IPS DF 6.9 (cell line): ENCODE data around the gene ARHGDIA.

Experiments used
- DNase-seq: peaks from one replicate; pipeline ENCODE4 v3.0.0-alpha.2; 2013; ENCODE audit warnings: low read depth, low spot score
- H3K27ac ChIP-seq: one replicate; pipeline ENCODE4 v1.5.1; 2013; ENCODE audit warnings: low read length, control low read depth
- H3K27me3 ChIP-seq: 2 replicates; pipeline ENCODE4 v1.6.1; 2013; ENCODE audit warnings: mild to moderate bottlenecking, low read length; ENCODE audit not compliant: control insufficient read depth, insufficient read depth
- H3K36me3 ChIP-seq: 2 replicates; pipeline ENCODE4 v1.6.1; 2013; ENCODE audit warnings: low read length; ENCODE audit not compliant: control insufficient read depth, insufficient read depth
- H3K4me1 ChIP-seq: 2 replicates; pipeline ENCODE4 v1.6.1; 2013; ENCODE audit warnings: low read length; ENCODE audit not compliant: control insufficient read depth, insufficient read depth
- H3K4me3 ChIP-seq: 2 replicates; pipeline ENCODE4 v1.5.1; 2013; ENCODE audit warnings: mild to moderate bottlenecking, low read length
- H3K9me3 ChIP-seq: 2 replicates; pipeline ENCODE4 v1.6.1; 2013; ENCODE audit warnings: low read length, inconsistent platforms; ENCODE audit not compliant: control insufficient read depth, insufficient read depth
- whole genome bisulfite sequencing: extraction: QIAGEN DNeasy Blood & Tissue Kit; methylation state at CpG from one replicate; pipeline ENCODE4 v1.1.7; 2013; ENCODE audit warnings: mixed read lengths, missing lambda C conversion rate; ENCODE audit not compliant: insufficient read length, insufficient coverage; 5-methylcytosine and 5-hydroxymethylcytosine counted together

ARHGDIA gene

GRCh38 chr17:81885869-81886548, 14.9 kb upstream of the ARHGDIA start:
- H3K27ac ChIP-seq = no peak overlapping the region
- peaks cover 2% of the 10 kb centered on the region; the same call in 1 of the 2 replicates for H3K4me1 ChIP-seq
- H3K9me3 ChIP-seq = no peaks in the 10 kb centered on the region
- H3K4me3 ChIP-seq = no peak overlapping the region
- no CpG with 5 or more reads among the region's 11 CpGs for WGBS
- peaks cover 28% of the 10 kb centered on the region for H3K36me3 ChIP-seq
- no peak for DNase-seq
- H3K27me3 ChIP-seq = no peaks in the 10 kb centered on the region

DNA sequence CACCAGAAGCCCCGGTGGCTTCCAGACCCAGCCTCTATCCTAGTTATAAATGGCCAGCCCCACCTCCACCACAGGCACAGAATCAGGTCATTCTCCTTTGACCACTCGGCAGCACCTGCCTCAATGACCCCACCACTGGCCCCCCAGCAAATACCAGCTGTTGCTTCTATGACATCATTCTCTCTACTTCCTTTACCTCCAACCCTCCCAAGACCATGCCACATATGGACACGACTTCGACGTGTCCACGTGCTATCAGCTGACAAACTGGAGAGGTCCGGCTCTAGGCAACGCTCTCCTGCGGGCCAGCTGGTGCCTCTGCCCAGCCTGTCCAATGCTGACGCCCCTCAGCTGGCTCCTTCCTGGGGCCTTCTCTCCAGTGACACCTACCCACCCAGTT, 14.3 kb upstream of the ARHGDIA start:
- no peak overlapping the region for H3K4me3 ChIP-seq
- DNase-seq = no peak
- WGBS = no CpG with 5 or more reads among the region's 10 CpGs
- peaks cover 28% of the 10 kb centered on the region for H3K36me3 ChIP-seq
- H3K27ac ChIP-seq = no peak overlapping the region
- no peaks in the 10 kb centered on the region for H3K9me3 ChIP-seq
- H3K4me1 ChIP-seq = peaks cover 2% of the 10 kb centered on the region; the same call in 1 of the 2 replicates
- no peaks in the 10 kb centered on the region for H3K27me3 ChIP-seq

DNA sequence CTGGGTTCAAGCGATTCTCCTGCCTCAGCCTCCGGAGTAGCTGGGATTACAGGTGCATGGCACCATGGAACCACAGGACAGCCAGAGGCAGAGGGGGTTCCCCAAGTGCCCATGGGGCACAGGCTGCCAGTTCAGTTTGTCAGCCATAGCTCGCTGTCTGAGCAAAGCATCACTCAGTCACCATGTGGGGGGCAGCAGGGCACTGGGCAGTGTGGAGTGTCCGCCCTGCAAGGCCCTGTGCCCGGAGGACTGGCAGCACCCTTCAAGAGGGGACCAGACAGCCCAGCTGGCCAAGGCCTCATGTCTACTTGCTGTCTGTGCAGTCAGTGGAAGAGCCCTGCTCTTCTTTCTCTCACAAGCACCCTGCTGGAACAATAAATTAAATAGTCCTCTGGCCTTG, 13.8 kb upstream of the ARHGDIA start:
- H3K36me3 ChIP-seq = peaks cover 28% of the 10 kb centered on the region
- no peak overlapping the region for H3K4me3 ChIP-seq
- no peaks in the 10 kb centered on the region for H3K4me1 ChIP-seq
- no peaks in the 10 kb centered on the region for H3K27me3 ChIP-seq
- H3K9me3 ChIP-seq = no peaks in the 10 kb centered on the region
- no peak overlapping the region for H3K27ac ChIP-seq
- DNase-seq = no peak
- no CpG with 5 or more reads among the region's 5 CpGs for WGBS

DNA sequence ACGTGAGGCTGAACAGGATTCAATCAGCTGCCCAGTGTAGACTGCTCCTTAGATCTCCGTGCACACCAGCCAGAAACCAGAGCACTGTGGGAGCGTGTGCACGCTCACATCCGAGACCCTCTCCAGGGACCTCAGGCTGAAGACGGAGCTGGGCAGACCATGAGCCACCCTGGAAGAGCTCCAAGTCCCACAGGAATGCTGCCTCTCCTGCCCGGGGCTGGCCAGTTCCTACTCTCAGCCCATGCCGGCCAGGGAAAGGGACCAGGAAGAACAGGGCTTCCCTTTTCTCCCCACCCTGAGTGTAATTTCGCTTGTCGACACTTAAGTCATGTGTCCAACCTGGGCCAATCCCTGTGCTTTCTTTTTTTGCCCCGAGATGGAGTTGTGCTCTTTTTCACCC, 13.4 kb upstream of the ARHGDIA start:
- Histone ChIP-seq H3K9me3 (no peaks in the 10 kb centered on the region), H3K27ac (no peak overlapping the region), H3K27me3 (no peaks in the 10 kb centered on the region), H3K4me3 (no peak overlapping the region), H3K36me3 (peaks cover 25% of the 10 kb centered on the region), H3K4me1 (no peaks in the 10 kb centered on the region)
- WGBS = no CpG with 5 or more reads among the region's 11 CpGs
- no peak for DNase-seq

DNA sequence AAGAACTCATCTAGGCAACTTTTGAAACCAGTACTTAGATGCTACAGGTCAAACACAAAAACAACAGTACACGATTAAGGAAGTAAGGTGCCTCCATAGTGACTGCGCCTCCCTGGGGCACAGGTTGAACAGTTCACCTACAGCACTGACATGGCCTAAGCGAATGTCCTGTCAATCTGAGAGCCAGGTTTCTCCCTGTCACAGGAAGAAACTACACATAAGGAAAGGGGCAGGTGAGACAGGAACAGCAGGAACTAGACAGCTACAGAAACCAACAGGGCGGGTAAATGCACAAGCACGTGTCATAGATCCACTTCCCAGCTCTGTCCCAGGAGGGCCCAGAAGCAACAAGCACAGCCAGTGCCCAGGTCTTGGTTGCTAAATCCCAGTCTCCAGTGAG, 8.0 kb upstream of the ARHGDIA start:
- Histone ChIP-seq H3K27ac (no peak overlapping the region), H3K4me1 (no peaks in the 10 kb centered on the region), H3K27me3 (no peaks in the 10 kb centered on the region), H3K36me3 (0 out of 2 replicates have a peak, but pooled peaks cover 2% of the 10 kb centered on the region), H3K9me3 (no peaks in the 10 kb centered on the region), H3K4me3 (no peak overlapping the region)
- DNase-seq = no peak
- WGBS = no CpG with 5 or more reads among the region's 5 CpGs

DNA sequence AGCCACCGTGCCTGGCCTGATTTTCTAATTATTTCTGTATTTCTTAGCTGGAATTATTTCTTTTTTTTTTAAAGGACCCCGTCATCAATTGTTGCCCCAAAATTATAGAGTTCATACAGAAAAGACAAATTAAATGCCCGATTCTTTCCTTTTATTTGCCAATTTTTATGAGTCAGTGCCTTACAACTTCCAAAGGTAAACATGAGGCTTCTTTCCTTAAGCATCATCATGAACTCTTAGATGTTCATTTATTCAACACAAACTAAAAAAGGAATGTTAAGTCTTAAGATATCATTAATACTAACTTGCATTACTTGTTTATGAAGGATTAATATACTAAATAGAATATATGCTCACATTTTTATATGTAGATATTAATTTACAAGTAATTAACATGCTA, 7.2 kb upstream of the ARHGDIA start:
- Histone ChIP-seq H3K4me1 (no peaks in the 10 kb centered on the region), H3K27me3 (no peaks in the 10 kb centered on the region), H3K9me3 (no peaks in the 10 kb centered on the region), H3K27ac (no peak overlapping the region), H3K36me3 (0 out of 2 replicates have a peak, but pooled peaks cover 2% of the 10 kb centered on the region), H3K4me3 (no peak overlapping the region)
- WGBS = no CpG with 5 or more reads among the region's 3 CpGs
- no peak for DNase-seq

DNA sequence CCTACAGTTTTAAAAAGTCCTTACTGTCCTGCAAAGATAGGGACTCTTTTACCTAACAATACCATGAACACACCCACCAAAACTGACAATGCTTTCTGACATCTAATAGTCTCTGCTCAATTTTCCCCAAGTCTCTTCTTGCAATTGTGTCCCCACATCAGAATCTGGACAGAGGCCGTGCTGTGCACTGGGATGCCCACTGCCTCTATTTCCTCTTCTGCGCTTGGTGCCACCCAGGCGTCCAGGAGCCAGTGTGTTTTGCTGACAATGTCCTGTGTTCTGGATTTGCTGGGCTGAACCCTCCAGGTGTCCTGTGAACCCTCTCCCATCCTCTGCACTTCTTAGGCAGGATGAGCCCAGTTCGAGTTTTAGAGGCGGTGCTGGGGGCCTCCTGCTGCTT, 6.4 kb upstream of the ARHGDIA start:
- Histone ChIP-seq H3K27me3 (no peaks in the 10 kb centered on the region), H3K27ac (no peak overlapping the region), H3K36me3 (0 out of 2 replicates have a peak, but pooled peaks cover 2% of the 10 kb centered on the region), H3K9me3 (no peaks in the 10 kb centered on the region), H3K4me1 (no peaks in the 10 kb centered on the region), H3K4me3 (no peak overlapping the region)
- no CpG with 5 or more reads among the region's 5 CpGs for WGBS
- DNase-seq = no peak

GRCh38 chr17:81871387-81872230, 472 bp upstream of the ARHGDIA start:
- Histone ChIP-seq H3K27ac (no peak overlapping the region), H3K4me1 (peaks cover 3% of the 10 kb centered on the region), H3K9me3 (no peaks in the 10 kb centered on the region), H3K36me3 (peaks cover 4% of the 10 kb centered on the region; the same call in 1 of the 2 replicates), H3K4me3 (peak overlapping the region; percentile 88), H3K27me3 (no peaks in the 10 kb centered on the region)
- no peak for DNase-seq
- no CpG with 5 or more reads among the region's 86 CpGs for WGBS

DNA sequence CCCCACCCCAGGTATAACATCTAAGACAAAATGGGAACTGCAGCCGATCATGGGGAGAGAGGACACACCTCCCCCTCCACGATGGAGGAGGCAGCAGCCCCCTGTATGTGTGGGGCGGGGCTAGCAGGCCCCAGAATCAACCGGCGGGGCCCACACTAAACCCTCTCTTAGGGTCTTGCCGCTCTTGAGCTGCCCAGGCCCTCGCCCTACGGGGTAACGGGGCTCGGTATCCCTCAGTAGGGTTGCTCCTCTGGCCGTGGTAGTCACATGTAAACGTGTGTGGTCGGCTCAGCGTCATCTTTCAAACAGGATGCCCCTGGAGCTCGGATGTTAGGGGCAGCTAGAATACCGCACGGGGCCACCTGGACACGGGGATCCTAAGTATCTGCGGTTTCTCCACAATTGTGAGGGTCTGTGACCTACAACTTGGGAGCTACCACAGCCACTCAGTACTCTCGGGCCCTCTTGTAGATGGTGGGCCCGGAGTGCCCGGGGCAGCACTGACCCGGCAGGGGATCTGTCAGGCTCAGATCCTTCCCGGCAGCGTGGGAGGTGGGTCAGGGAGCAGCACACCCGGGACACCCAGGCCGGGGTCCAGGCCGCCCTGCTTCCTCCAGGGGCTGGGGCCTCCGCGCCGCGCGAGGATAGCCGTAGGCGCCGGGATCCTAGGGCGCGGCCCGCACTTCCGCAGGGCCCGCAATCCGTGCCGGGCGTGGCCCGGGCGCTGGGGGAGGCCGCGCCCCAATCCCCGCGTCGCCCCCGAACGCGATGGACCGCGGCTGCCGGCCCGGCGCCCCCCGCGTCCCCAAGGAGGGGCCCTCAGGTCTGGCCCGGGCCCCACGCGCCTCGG, 781 bp downstream of the ARHGDIA start:
- Histone ChIP-seq H3K27ac (no peak overlapping the region), H3K4me3 (peak overlapping the region; percentile 88), H3K36me3 (peaks cover 7% of the 10 kb centered on the region; the same call in 1 of the 2 replicates), H3K4me1 (peaks cover 3% of the 10 kb centered on the region), H3K27me3 (no peaks in the 10 kb centered on the region), H3K9me3 (no peaks in the 10 kb centered on the region)
- no CpG with 5 or more reads among the region's 65 CpGs for WGBS
- no peak for DNase-seq
